ENCODE data around the gene DCP1B.

DNA sequence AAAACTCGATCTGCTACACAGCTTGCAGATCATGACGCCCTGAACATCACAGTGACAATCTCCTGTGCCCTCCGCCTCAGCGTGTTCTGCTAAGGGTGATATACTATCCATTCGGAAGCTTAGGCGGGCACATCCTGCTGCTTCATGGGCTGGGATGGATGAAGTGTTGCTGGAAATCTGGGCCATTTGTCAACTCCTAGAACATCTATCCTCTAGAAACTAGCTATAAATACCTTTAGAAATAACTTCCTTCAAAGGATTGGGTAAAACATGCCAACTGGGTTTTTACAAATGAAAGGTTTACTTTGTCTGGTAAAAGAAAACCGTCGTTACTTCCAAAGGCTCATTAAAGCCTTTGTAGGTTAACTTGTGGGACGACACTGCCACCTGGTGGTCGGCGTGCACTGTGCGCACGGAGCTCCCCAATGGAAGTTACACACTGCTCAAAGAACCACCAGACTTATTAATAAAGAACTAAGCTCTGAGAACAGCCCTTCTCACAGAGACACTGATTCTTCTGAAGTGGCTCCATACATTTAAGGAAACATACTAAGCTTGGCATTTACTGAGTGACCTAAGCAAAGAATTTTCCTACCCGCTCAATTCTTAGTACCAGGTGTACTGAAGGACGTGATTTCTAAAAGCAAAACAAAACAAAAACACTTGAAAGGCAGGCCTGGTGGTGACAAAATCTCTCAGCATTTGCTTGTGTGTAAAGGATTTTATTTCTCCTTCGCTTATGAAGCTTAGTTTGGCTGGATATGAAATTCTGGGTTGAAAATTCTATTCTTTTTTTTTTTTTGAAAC lies 64.3 kb downstream of the DCP1B start:
- TF ChIP-seq, protein P1, sequence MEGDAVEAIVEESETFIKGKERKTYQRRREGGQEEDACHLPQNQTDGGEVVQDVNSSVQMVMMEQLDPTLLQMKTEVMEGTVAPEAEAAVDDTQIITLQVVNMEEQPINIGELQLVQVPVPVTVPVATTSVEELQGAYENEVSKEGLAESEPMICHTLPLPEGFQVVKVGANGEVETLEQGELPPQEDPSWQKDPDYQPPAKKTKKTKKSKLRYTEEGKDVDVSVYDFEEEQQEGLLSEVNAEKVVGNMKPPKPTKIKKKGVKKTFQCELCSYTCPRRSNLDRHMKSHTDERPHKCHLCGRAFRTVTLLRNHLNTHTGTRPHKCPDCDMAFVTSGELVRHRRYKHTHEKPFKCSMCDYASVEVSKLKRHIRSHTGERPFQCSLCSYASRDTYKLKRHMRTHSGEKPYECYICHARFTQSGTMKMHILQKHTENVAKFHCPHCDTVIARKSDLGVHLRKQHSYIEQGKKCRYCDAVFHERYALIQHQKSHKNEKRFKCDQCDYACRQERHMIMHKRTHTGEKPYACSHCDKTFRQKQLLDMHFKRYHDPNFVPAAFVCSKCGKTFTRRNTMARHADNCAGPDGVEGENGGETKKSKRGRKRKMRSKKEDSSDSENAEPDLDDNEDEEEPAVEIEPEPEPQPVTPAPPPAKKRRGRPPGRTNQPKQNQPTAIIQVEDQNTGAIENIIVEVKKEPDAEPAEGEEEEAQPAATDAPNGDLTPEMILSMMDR (IDR thresholded peaks at IDR 0.05; ENCODE audit: low read depth, low read length, missing input control), result peak; percentile 97
- no peak for TF ChIP-seq EGR1 (IDR thresholded peaks at IDR 0.05; ENCODE audit: low read depth in 2 of 2)
- TF ChIP-seq RAD21 (IDR thresholded peaks at IDR 0.05), result peak; percentile 97
- no peak for TF ChIP-seq FOXA1 (IDR thresholded peaks at IDR 0.05)
- TF ChIP-seq, protein P2, sequence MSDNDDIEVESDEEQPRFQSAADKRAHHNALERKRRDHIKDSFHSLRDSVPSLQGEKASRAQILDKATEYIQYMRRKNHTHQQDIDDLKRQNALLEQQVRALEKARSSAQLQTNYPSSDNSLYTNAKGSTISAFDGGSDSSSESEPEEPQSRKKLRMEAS (IDR thresholded peaks at IDR 0.05), result no peak
- no peak for TF ChIP-seq RXRA (IDR thresholded peaks at IDR 0.05)
- TF ChIP-seq TAF1 (conservative IDR thresholded peaks at IDR 0.05), result no peak
- no peak for TF ChIP-seq HNF4A (conservative IDR thresholded peaks at IDR 0.05)
- TF ChIP-seq JUND (IDR thresholded peaks at IDR 0.05), result no peak
- TF ChIP-seq, protein P3, sequence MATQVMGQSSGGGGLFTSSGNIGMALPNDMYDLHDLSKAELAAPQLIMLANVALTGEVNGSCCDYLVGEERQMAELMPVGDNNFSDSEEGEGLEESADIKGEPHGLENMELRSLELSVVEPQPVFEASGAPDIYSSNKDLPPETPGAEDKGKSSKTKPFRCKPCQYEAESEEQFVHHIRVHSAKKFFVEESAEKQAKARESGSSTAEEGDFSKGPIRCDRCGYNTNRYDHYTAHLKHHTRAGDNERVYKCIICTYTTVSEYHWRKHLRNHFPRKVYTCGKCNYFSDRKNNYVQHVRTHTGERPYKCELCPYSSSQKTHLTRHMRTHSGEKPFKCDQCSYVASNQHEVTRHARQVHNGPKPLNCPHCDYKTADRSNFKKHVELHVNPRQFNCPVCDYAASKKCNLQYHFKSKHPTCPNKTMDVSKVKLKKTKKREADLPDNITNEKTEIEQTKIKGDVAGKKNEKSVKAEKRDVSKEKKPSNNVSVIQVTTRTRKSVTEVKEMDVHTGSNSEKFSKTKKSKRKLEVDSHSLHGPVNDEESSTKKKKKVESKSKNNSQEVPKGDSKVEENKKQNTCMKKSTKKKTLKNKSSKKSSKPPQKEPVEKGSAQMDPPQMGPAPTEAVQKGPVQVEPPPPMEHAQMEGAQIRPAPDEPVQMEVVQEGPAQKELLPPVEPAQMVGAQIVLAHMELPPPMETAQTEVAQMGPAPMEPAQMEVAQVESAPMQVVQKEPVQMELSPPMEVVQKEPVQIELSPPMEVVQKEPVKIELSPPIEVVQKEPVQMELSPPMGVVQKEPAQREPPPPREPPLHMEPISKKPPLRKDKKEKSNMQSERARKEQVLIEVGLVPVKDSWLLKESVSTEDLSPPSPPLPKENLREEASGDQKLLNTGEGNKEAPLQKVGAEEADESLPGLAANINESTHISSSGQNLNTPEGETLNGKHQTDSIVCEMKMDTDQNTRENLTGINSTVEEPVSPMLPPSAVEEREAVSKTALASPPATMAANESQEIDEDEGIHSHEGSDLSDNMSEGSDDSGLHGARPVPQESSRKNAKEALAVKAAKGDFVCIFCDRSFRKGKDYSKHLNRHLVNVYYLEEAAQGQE (IDR thresholded peaks at IDR 0.05), result no peak
- no peak for TF ChIP-seq SP1 (IDR thresholded peaks at IDR 0.05)
- no peak for TF ChIP-seq NR2F2 (IDR thresholded peaks at IDR 0.05)
- TF ChIP-seq, protein P4, sequence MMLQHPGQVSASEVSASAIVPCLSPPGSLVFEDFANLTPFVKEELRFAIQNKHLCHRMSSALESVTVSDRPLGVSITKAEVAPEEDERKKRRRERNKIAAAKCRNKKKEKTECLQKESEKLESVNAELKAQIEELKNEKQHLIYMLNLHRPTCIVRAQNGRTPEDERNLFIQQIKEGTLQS (IDR thresholded peaks at IDR 0.05), result no peak
- no peak for TF ChIP-seq GABPA (IDR thresholded peaks at IDR 0.05 in 1 of 2, conservative IDR thresholded peaks at IDR 0.05 in 1 of 2)
